ENCODE results near the gene SIGLEC8. TPM values are rescaled to one million over a fixed set of nuclear protein-coding genes. Genes with fewer than 3 reads are reported as not detected.
A peak's percentile ranks its signal among the peaks of the same experiment; 100 is the strongest.
"Not testable (repeated sequence)": the region's sequence is repeated elsewhere in the genome, so short reads cannot be mapped to it uniquely, and the experiment has no call there.

SIGLEC8 gene
- polyA plus RNA-seq, 10 donors = 0.07 to 0.30 (median 0.11) TPM; not detected in 6

DNA sequence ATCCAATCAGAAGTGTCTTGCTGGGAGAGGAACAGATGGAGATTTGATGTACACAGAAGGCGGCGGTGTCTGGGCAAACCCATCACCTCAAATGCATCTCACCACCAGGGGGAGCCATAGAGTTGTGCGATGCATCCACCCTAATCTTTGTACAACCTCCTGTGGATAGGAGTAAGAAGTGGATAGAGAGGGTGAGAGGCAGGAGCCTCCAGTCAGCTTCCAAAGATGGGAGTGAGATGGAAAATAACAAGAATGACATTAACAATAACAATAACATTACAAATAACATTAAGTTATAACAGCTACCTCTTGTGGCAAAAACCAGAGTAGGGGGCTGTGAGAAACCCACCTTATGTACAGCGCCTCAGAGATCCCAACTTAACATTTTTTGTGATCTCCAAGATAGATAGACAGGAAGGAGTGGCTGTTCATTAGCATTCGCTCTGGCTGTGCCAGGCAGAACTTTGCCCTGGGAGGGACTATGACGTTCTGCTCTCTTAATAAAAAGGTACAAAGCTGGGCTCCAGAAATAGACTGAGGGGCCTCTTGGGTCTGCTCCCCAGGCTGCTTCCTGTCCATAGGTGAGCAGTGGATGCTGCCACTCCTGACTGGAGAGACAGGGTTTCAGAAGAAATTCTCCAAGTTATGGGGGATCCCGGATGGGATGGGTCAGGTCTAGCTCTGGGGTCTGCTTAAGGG is 14.9 kb upstream of the SIGLEC8 start:
- peak; percentile 41 to 71 (median 68) for DNase-seq

DNA sequence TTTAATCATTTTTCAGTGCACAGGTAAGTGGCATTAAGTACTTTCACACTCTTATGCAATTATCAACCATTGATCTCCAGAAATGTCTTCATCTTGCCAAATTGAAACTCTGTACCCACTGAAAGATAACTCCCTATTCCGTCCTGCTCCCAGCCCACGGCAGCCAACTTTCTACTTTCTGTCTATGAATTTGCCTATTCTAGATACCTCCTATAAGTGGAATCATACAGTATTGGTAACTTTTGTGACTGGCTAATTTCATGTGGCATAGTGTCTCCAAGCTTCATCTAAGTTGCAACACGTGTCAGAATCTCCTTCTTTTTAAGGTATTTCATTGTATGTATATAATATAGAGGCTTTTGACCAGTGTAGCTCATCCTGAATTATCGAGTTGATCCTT is 14.4 kb upstream of the SIGLEC8 start:
- no peak for DNase-seq

DNA sequence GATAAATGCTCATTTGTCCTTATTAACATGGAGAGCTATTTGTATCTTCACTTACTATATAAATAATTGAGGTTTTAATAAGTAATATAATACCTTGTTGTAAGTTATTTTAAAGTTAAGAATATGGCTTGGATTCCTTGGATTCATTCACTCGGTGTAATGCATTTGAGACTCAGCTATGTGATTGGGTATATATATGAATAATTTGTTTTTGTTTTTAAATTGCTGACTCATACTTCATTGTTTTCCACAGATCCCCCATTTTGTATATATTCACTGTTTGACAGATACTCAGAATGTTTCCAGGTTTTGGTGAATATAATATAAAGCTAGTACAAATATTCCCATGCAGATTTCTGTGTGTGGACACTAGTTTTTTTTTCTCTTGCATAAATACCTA is 13.3 kb upstream of the SIGLEC8 start:
- DNase-seq = no peak

DNA sequence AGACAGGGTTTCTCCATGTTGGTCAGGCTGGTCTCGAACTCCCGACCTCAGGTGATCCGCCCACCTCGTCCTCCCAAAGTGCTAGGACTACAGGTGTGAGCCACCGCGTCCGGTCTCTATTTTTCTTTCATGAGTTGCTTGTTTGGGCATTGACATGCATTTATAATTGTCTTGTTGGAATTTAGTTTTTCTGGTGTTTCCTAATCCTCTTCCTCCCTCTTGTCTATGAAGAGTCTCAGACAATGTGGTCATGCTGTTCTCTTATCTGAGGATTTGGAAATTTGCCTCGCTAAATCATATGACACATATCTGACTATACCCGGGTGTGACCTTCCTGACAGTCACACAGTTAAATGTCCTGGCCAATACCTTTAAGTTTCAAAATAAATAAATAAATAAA is 12.7 kb upstream of the SIGLEC8 start:
- DNase-seq = no peak

DNA sequence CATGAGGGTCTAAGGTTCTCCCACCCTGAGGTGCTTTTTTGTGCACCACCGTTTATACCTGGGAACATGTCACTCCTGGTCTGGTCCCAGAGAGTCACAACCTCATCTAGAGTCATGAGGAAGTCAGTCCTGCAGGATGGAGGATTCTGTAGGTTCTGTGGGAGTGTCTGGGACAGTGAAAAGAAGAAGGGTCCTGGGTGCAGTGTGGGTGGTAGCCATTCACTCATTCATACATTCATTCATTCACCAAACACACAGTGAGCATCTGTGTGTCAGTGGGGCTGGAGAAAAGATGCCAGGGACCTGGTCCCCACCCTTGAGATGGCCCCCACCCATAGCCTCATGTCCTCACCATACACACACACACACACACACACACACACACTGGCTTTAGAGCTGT is 11.4 kb upstream of the SIGLEC8 start:
- no peak for DNase-seq

DNA sequence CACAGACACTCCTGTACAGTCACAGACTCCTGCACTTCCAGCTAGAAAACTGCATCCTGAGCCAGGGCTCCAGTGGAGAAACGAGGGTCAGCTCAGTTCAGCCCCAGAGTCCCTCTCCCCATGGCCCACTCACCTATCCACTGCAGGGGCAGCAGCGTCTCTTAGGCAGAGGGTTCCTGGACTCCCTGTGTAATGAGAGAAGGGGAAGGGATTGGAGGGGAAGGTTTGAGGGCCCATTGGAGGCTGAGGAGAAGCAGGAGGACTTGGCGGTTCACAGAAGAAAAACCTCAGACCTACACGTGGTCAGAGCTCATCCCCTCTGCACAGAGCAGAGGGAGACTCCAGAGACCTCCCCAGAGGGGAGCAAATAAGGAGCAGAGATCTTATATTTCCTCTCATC is 10.9 kb upstream of the SIGLEC8 start:
- no peak for DNase-seq

DNA sequence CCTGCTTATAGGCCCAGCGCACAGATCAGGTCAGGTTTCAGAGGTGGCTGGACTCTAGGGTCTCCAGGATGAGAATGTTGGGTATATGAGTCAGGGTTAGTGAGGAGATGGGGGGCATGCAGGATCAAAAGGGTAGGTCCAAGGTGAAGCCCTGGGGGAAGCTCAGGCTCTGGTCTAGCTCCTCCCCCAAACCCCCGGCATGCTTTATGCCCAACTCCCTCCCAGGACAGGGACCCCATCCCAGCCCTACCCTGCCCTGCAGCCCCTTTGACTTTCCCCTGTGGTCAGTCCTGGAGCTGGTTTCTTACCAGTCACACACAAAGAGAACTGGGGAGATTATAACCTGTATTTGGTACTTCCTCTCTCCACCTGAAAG is 10.3 kb upstream of the SIGLEC8 start:
- no peak for DNase-seq

DNA sequence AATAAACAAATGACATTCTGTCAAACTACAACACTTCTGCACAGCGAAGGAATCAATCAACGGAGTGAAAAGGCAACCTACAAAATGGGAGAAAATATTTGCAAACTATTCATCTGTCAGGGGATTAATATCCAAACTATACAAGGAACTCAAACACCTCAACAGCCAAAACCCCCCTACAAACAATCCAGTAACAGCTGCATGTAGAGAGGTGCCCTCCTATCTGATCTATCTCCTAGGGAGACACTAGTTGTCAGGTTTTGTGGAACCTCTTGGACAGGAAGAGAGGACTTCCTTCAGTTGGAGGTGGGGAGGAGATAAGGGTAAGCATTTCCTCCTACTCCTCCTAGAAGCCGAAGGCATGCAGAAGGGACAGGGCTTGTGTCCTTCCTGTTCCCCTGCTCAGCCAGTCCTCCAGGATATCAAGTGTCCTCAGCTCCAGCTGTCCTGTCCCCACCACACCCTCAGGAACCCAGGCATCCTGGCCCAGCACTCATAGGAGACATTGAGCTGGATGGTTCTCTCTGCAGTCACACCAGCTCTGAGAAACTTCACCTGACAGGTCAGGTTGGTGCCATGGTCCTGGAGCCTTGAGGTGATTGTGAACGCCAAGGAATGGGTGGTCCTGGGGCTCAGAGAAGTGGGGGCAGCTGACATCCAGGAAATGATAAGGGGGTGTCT is 9.8 kb upstream of the SIGLEC8 start:
- no peak for DNase-seq

DNA sequence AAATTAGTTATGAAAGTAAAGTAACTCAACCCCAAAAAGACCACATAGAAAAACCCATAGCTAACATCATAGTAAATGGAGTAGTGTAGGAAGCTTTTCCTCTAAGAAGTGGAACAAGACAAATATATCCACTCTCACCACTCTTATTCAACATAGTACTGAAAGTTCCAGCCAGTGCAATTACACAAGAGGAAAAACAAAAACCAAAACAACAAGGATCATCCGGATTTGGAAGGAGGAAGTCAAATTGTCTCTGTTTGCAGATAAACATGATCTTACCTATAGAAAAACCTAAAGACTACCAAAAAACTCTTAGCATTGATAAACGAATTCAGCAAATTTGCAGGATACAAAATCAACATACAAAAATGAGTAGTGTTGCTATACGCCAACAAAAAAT is 8.5 kb upstream of the SIGLEC8 start:
- no peak for DNase-seq

DNA sequence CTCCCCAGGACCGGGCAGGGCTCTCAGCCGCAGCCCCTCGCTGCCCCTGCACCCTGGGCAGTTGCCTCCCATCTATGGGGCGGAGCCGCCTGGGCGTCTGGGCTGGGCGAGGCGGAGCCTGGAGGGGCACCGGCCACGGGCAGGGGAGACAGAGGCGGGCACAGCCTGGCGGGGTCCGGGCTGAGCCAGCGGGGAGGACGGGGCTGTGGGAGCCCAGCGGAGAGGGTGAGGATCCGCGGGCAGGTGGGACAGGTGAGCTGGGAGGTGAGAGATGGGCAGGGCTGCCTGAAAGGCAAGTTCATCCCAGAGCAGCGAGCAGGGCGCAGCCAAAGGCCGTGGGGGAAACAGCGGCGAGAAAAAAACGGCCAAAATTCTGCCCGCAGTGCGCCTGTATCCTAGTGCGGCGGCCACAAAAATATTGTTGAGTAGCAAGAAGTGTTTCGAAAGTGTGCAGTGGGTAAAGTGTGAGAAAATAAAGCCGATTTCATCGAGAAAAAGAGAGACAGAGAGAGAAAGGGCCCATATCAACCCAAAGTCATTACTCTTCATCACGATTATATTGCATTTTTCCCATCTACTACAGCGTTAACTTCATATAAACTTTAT is 5.8 kb upstream of the SIGLEC8 start:
- DNase-seq = not testable (repeated sequence)

DNA sequence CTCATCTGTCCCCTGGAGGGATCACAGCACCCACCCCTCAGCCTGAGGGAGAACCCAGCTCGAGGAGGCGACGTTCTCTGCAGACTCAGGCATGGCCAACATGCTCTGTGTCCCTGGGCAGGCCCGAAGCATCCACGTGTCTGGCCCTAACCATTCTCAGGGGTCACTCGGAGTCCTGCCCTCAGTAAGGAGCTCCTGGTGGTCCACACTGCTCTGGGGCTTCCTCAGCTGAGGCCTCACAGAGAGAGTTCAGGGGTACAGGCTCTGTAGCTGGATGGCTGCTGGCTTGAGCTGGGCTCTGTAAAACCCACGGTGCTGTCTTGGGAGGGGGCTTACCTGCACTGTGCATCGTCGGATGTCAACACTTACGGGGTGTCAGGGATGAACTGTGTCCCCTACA is 4.4 kb upstream of the SIGLEC8 start:
- DNase-seq = no peak

DNA sequence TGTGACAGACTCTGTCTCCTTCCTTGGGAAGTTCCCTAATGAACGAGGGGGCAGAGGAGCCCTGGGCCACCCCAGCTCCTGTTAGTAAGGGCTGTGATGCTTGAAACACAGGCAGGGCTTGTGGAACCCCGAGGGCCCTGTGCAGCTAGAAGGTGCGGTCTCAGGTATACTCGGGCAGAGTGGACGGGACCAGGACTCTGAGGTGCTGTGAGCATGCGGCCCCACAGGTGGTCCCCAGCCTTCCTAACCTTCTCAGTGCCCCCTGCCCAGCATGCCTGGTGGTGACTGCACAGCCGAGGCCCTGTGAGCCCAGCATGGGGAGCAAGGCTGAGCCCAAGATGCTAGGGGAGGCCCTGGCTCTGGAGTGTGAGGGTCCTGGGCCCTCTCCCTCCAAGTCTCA is 4.0 kb upstream of the SIGLEC8 start:
- no peak for DNase-seq

DNA sequence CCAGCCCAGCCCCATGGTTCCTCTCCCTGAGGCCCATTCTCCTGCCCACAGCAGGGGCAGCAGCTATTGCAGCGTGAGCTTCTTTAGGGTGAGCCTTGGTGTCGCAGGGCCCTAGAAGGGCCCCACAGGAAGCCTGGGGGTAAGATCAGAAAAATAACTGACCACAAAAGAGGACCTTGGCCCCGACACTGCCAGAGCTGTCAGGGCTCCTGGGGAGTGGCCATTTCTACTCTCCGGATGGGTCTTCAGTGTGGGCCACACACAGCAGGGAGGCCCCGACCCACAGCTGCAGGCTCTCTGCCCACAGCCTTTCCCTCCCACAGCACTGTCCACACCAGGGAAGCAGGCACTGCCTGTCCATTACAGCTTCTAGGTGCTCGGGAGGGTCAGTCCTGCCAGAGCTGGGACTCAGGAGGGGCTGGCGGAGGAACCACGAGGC is 3.5 kb upstream of the SIGLEC8 start:
- DNase-seq = peak in 1 of 3 donors; percentile 16

DNA sequence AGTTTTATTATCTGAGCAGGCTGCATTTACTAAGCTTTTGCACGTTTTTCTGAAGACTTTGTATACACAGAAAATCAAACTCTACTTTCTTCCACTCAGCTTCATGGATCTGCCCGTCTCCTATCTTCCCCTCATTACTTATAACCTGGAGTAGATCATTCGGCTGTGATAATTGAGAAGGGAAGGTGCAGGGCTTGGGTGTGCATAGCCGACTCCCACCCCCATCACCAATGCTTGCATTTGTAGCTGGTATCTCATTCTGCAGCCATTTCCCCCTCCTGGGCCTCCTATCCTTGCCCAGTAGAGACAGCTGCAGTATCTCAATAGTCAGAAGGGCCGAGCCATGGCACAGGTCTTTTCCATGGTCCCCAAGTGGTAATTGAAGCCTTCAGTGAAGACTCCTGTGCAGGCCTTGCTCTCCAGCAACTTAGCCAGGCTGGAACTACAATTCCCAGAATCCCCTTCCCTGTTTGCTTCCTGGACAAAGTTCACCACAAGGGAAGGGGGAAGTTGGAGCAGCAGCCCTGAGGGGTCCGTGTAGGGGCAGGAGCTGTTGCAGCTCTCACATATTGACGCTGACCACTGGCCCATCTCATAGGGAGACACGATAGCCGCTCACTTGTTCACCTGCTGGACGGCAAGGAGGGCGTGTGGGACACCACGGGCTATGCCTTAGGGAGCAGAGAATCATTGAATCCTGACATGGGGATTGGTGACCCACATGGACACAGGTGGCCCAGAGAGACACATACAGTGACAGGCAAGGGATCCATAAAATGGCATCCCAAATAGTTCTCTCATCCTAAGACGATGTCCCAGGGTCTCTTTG is 2.1 kb upstream of the SIGLEC8 start:
- DNase-seq = peak in 1 of 3 donors; percentile 22

DNA sequence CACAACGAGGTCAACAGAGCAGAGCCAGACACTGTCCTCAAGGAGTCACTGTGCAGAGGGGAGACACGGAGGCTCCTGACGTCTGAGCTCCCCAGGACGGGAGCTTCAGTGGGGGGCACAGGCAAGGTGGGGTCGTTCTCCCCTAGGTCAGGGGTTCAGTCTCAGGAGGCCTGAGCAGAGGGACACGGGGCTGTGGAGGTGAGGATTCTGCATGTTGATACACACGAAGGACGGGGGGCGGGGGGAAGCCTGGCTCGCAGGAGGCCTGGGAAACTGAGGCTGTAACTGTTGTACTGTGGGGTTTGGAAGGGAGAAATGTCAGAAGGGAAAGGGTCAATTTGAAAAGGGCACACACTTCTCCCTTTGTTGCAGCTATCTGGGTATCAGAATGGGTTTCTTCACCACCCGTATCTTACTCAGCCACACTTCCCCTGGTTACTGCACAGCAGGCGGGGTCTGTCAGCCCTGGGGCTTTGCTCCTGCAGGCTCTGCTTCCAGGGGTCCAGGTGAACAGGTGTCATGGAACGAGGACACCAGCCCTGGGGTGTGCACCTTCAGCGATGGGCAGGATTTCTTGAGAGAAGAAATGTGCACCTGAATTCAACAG is 748 bp upstream of the SIGLEC8 start:
- DNase-seq = no peak

DNA sequence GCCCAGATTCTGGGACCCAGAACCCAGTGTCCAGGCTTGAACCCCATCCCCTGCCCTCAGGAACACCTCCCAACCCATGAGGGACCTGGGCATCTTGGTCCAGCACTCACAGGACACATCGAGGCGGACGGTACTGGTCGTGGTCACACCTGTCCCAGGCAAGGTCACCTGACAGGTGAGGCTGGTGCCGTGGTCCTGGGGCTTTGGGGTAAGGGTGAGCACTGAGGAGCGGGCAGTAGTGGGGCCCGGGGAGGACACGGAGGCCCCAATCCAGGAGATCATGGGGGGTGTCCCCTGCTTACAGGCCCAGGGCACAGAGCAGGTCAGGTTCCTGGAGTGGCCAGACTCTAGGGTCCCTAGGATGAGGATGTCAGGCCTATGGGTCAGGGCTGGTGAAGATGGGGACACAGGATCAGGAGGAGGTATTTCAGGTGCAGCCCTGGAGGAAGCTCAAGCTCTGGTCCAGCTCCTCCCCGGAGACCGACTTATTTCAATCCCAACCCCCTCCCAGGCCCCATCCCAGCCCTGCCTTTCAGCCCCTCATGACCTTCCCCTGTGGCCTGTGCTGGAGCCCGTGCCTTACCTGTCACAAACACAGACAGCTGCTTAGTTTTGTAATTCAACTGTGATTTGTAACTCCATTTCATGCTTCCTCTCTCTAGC is 772 bp downstream of the SIGLEC8 start:
- no peak for DNase-seq

DNA sequence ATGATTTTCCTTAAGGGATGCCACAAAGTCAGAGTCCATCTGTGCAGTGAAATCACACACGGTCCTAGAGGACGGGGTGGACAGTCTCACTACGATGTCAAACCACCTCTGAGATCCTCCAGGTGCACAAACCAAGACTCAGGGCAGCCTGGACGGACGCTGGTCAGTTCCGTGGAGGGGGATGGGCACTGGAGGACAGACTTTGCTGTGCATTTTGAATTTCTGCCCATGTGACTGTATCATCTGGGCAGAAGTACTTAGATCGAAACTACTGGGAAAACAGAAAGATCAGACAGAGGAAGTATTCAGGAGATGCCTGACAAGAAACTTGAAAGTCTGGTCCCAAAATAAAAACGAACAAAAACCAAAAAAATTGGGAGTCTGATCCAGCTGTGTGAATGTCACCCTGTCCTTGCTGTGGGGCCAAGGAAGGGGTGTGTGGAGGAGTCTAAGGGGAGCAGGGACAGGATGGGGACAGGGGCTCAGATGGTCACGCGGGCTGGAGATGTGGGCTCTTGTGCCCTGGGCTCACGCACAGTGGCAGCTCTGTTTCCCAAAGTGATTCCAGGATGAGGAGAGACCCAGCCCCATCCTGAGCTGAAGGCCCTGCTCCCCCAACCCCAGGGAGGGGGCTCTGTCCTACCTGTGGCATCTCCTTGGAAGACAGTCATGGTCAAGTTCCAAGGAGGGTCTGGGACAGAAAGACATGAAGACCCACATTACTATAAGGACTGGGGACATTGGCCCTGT is 1.5 kb downstream of the SIGLEC8 start:
- DNase-seq = no peak

DNA sequence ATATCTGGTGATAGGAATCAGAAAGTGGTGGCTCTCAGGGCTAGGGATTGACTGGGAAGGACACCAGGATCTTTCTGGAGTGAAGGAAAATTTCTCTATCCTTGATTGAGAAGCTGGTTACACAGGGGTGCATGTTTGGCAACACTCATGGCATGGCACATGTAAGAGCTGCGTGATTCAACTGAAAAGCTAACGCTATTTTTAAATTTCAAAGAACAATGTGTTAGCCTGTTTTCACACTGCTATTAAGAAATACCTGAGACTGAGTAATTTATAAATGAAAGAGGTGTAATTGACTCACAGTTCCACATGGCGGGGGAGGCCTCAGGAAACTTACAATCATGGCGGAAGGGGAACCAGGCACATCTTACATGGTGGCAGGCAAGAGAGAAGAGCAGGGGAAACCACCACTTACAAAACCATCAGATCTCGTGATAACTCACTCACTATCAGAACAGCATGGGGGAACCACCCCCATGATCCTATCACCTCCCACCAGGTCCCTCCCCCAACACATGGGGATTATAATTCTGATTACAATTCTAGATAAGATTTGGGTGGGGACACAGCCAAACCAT is 7.4 kb downstream of the SIGLEC8 start:
- DNase-seq = no peak

DNA sequence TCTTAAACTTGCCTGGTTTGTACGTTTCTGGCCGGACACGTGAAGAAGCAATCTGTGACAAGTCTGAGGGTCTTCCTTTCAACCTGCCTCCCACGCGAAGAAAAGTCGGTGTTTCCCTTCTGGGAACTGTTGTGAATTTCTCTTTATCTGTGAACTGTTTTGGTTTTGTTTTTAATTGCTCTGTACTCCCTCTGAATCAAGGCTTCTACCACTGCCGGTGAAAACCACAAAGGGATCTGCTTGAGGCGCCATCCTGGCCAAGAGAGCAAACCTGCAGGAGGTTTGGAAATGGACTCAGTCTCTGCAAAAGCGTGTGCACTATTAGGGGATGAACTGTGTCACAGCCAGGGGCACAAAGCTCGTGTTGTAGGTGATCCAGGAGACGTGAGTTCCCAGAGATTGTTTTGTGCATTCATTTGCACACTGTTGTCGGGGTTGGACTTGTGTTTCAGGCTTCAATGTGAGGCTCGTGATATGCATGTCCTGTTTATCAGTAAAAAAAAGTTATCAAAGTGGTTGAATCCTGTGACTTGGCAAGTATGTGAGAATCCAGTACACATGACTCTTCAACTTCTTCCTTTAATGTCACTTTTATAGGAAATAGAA is 9.7 kb downstream of the SIGLEC8 start:
- no peak for DNase-seq

DNA sequence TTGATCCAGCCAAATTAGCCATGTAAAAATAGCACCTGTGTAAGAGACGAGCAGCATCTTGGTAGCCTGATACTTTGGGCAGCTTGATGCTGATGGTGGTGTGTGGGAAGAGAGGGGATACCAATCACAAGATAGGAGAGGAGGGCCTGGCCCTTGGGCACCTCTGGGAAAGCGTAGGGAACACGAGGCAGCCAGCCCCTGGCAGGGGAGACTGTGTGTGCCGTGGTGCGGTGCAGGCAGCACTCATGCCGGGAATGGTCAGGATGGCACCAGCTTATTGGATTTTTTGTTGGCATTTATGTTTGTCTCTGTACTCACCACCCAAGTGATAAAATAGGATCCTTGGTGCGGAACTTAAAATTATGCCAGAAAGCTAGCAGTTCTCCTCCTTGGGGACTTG is 10.2 kb downstream of the SIGLEC8 start:
- no peak for DNase-seq
